Stimulated activated CD4-positive, alpha-beta T cell treated with anti-CD3 and anti-CD28 coated beads, Interleukin-1b, Interleukin-23, amount 100 ng/mL, for 48 hours (primary cell): ENCODE measurements around the gene TRIM10.

Experiments
- DNase-seq: peaks from one replicate; pipeline ENCODE4 v3.0.0-alpha.2; 2020

The TRIM10 gene, protein sequence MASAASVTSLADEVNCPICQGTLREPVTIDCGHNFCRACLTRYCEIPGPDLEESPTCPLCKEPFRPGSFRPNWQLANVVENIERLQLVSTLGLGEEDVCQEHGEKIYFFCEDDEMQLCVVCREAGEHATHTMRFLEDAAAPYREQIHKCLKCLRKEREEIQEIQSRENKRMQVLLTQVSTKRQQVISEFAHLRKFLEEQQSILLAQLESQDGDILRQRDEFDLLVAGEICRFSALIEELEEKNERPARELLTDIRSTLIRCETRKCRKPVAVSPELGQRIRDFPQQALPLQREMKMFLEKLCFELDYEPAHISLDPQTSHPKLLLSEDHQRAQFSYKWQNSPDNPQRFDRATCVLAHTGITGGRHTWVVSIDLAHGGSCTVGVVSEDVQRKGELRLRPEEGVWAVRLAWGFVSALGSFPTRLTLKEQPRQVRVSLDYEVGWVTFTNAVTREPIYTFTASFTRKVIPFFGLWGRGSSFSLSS

DNA sequence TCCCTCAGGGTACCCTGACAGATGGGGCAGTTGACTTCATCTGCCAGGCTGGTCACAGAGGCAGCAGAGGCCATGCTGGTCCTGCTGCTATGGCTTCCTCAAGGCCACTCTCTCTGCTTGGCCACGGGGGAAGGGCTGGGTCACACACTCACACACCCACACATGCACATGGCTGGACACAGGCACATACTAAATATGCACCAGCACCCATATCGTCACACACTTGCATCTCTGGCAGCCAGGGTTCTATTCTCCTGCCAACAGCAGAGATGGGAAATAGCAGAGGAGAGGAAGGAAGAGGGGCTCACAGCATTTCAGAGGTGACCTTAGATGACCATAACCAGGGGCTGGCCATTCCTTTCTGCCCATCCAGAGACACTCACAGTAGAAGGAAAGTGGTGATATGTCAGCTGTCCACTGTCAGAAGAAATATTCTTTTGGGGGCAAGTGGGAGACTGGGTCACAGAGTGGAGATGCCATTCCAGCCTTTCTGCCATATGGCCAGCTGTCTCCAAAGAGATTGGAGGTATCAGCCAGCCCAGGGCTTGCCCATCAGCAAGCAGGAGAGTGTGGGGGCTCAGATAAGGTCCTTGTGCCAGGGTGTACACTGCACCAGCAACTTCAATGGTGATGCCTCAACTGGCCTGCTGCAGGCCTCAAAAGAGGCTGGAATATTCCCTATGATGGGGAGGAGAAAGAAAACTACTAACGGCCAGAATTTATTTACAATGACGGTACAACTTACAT, at the start of gene TRIM10:
Gene TRIM10, minus strand, starts transcription at position 427 of the 747 bp plus-strand sequence. Its CDS starts 353 bp downstream, at position 74.
- no peak for DNase-seq

DNA sequence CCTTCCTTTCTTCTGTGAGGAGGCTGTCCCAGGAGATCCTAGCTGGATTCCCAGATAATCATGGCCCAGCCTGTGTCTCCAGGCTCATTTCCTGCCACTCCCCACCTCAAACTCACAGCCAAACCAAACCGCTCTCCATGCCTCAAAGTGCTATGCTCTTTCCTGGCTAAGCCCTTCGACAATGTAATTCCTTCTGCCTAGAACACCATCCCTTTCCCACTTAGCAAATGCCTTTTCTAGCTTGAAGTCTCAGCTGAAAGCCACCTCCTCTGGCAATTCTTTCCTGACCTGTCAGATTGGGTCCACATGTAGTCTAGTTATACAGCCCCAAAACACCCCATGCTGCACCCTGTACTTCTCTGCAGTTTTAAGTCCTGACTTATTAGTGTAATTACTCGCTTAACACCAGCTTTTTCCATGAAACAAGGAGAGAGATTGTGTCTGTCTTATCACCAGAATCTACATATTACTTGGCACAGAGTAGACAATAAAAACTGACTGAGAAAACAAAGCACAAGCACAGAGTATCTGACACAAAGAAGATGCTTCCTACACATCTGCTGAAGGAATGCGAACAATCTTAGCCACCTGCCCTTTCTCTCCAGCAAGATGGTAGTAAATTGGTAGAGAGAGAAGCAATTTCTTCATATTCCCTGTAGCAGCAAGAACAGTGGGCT, 46.7 kb upstream of the TRIM10 start:
- DNase-seq, result no peak

DNA sequence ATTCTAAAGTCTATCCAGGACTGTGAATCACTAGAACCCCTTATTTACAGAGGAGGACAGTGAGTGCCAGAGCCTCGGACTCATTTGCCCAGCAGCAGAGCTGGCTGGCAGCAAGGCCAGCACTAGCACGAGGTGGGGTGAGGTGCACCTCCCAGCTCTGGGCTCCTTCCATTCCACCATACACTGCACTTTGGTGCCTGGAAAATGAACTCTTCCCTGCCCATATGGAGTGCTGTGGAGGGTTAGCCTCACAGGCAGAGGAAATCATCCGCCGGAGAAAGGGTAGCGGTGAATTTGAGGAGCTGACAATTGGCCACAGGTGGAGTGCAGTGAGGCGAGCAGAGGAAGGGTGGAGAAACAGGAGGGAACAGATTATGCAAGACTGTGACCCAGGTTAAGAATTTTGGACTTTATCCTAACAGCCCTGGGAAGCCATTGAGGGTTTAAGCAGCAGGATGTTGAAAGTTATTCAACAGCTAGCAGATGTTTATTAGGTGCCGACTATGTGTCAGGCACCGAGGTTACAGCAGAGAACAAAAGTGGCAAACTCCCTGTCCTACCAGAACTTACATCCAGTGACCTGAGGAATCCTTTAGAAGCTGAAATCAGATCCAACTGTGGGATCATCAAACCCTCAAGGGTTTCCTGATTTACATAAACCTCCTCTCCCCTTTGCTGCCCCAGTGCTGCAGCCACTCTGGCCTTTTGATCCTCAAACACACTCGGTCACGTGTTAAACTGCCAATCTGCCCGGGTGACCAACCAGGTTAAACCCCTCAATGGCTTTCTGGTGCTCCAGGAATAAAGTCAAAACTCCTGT, 46.0 kb upstream of the TRIM10 start:
- DNase-seq, result no peak

DNA sequence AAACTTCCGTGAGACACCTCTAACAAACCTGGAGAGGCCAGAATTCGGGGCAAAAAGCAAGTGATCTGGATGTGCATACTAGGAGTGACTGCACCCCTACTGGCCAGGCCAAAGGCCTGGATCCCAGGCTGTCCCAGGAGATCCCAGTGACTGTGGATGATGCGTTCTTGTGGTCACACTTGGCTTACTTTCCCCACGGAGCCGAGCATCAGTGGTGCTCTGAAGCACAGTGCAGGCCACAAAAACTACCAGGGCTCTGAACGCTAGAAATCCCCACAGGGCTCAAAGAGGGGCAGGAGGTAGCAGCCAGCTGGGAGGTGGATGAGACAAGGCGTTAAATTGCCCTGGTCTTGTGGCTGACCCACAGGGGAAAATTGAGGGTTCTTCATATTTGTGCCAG, 45.1 kb upstream of the TRIM10 start:
- no peak for DNase-seq

DNA sequence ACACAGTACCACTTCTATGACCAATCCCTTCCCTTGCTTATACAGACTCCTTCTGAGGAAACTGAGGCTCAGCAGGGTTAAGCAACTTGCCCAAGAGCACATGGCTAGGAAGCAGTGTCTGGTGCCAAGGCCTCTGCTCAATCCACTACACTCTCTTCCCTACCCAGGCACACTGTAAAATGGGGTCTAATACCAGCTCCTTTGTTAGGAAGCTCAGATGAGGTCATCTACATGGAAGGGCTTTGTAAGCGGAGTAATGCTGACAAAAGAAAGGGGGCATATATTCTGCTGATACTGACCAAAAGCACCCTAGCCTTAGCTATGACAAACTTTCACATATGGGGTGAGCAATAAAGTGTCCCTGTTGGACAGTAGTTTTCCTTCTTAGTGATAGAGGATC, 43.1 kb upstream of the TRIM10 start:
- DNase-seq, result no peak

DNA sequence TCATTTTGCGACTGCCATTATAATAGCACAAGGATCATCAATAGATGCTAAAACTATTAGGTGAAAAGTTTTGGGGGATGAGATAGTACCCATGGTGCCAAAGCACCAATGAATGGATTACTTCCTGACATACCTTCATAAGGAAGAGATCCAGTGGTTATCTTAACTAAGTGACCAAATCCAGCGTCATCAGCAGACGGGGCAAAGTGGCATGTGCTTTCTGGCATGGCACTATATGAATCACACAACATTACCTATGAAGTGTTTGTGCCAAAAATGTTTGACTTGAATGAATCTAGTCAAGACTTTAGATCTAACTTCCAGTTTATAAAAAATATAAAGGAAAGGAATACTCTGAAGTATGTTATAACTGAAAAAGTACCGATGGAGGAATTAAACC, 41.4 kb upstream of the TRIM10 start:
- no peak for DNase-seq

DNA sequence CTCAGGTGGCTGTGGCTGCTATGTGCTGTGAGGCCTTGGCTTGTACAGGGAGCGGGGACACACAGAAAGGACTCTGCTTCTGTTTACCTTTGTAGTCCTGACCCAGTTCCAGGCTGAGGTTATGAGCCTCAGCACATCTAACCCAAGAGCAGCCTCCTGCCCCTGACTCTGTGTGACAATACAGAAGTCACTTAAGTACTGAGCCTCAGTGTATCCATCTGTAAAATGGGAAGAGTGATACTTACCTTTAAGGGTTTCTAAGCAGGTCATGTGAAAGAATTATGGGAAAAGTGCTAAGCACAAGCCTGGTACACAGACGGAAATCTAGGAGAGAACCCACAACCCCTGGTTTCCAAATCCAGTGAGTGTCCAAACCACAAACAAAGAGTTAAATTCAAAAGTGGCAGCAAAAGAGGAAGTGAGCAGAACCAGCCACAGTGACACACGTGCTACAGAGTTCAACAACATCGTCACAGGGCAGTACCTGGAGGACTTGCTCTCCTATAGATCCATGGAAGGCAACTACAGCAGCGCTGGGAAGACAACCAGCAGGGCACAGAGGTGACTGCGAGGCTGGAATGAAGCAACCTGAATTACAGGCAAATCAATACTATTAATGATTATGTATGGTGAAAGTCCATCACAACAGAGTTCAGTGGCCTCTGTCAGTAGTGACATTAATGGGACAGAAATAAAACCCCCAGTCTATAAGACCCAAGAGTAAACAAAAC, 39.7 kb upstream of the TRIM10 start:
- no peak for DNase-seq

DNA sequence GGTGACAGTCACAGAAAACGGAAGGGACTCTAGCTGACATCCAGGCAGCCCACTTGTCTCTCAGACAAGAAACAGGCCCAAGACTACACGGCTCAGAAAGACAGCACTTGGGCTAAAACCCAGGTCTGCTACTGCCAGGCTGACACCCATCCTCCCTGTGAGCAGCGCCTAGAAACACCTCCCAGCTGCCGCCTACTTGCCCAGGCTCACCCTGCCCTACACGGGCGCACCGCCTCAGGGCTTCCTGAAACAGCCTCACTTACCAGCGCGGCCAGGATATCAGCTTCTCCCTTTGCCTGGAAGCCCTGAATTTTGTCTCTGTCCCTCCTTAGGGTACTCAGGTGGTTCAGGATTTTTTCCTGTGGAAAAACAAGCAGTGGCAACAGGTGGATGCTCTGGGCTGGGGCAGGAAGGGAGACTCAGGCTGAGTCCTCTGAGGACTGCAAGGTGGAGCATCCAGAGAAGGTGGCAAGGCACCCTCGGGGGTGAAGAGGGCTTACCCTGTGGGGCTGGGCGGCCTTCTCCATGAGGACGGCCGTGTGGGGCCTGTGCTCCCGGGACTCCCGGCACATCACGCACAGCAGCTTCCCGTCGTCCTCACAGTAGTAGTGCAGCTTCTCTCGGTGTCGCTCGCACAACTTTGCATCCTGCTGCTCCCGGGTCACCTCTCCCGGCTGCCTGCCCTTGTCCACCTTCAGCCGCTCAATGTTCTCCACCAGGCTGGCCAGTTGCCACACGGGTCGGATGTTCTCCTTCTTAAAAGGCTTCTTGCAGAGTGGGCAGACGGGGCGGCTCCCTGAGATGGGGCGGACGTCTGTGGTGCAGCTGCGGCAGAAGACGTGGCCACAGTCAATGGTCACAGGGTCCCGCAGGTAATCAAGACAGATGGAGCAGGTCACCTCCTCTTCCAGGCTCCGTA, 37.4 kb upstream of the TRIM10 start:
- no peak for DNase-seq

DNA sequence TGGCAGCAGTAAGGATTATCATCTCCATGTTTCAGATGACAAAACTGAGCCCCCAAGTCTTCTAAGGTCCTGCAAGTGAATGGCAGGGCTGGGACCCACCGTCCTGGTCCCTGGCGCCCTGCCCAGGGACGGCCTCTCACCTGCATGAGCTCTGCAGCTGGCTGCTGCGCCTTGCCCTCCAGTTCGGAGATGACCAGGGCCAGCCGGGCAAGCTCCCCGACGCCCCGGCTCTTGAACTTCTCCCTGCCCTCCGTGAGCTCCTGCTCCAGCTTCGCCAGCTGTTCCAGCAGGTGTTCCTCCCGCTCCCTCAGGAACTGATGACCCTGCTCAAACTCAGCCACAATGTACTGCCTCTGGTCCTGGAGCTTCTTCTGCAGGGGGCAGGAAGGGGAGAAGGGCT, 35.4 kb upstream of the TRIM10 start:
- DNase-seq, result no peak

DNA sequence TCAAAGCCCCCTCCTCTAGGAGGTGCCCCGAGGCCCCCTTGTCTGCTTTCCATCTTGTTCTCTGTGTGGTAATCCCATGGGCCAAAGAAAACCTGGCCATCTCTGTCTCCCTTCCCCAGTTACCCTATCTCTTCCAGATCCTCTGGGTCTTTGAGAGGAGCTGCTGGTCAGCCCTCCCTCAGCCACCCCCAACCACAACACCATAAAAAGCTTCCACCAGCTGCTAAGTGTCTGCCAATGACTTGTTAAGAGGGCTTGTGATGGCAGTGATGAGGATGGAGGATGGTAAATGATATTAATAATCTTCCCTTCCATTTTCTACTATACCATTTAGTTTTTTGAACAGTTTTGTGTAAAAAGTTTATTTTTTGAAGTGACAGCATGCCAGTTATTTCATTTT, 34.9 kb upstream of the TRIM10 start:
- DNase-seq, result no peak

DNA sequence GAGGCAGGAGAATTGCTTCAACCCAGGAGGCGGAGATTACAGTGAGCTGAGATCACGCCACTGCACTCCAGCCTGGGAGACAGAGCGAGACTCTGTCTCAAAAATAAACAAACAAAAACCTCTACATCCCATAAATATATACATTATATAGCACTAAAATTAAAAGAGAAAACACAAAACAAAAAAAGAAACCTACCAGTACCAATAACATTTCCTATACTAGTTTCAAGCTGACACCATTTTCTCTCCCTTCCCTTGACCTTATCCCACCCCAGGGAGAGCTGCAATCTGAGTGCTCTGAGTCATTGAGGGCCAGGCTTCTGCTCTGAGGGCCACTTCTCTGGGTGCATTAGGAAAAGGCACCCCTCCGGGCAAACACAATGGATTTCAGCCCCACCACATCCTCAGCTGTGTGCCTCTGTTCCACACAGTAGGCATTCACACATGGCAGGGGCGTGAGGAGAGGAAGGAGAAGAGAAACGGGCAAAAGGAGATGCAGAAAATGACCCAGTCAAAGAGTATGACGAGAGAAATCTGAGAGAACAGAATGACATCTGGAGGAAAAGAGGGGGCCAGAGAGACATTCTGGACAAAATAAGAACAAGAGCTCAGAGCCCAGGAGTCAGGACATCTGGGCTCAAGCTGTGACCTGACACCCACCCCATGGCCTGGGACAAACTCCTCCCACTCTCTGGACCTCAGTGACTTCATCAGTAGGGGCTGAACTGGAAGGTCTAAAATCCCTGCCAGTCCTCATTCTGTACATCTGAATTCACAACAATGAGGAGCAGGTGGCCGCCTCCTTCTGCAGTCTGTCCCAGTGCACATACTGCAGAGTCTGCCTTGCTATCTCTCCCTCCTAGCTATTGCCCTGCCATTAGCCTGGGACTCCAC, 34.0 kb upstream of the TRIM10 start:
- DNase-seq, result no peak

DNA sequence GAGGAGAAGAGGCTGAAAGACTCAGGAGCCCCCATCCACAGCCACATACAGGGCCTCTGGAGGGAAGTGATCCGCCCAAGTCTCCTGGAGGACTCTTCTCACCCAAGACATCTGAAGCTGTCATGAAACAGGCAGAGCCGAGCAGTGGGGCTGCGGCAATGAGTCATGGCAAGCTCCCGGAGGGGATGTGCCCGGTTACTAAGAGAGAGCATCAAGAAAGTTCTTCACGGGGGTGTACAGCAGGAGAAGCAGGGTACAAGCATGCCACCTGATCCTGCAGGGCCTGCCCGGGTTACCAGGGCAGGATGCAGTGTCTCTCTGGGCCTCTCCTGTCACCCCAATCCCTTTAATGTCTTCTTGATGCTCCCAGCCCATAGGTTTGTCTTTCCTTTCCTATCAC, 31.1 kb upstream of the TRIM10 start:
- no peak for DNase-seq

DNA sequence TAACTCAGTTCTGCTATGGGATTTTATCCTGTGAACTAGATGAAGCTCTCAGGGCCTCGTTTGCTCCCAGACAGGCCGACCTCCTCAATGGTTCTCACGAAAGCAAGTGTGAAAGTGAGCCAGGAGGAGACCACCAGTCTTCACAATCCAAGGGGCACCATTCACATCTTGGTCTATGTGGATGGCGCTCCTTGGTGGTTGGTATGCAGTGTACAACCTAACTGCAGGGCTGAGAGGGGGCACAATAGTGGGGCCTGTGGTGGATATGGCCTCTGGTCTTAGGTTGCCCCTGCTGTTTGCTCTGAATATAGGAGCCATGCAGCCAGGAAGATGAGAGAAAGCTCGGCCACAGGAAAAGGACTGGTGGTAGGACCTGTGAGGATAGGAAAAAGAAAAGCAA, 27.5 kb upstream of the TRIM10 start:
- DNase-seq, result no peak

DNA sequence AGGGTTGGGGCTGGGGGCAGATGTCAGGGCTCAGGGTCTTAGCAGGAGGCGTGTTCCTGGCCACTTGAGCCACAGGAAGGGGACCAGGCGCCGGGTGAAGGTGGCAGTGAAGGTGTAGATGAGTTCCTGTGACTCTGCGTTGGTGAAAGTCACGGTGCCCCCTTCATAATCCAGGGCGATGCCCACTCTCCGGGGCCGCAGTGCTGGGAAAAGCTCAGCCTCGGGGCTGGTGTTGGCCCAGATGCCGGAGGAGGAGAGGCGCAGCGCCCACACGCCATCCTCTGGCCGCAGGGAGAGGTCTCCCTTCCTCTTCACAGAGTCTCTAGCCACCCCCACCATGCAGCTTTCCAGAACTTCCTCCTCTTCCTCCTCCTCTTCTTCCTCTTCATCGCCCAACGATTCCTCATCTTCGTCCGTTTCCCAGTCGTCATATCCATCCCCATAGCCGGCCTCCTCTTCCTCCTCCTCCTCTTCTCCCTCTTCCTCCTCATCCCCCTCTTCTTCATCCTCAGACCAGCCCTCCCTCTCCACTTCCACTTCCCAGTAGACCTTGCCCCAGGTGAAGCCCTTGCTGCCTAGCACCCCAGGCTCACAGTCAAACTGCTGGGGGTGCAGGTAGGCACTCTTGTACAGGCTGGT, 25.0 kb upstream of the TRIM10 start:
- DNase-seq, result no peak

DNA sequence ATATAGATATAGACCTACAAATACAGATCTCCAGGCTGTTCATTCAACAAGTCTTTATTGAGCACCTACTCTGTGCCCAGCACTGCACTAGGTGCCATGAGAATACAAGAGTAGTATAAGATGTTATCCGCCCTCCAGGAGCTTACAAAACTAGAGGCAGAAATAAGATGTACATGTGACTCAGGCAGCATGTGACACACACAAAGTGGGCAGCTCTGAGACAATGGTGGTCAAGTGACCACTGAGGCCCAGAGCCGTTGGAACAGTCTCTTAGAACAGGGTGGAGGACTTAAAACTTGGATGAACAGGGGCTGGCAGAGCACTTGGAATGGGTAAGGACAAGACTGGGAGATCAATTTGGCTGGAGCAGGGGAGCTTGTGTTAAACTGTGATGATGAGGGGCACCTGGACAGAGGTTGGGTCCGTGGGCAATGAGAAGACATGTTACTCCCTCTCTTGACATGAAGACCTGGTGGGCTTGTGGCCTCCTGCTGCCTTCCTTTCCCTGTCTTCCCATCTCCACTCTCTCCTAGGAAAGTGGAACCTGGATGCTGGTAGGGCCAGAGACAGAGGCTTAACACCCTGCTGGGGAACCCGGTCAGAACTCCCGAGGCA, 23.5 kb upstream of the TRIM10 start:
- no peak for DNase-seq

DNA sequence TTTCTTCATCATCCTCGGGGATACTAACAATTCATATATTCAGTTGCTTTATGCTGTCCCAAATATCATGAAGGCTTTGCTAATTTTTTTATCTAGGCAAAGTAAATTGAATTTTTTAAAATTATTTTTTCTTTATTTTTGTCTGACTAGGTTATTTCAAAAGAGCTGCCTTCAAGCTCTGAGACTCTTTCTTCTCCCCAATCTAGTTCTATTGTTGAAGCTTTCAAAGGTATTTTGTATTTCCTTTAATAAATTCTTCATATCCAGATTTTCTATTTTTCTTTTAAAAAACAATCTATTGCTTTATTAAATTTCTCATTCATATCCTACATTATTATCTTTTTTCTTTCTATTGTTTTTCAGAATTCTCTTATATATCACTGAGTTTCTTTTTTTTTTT, 19.1 kb upstream of the TRIM10 start:
- DNase-seq, result no peak

DNA sequence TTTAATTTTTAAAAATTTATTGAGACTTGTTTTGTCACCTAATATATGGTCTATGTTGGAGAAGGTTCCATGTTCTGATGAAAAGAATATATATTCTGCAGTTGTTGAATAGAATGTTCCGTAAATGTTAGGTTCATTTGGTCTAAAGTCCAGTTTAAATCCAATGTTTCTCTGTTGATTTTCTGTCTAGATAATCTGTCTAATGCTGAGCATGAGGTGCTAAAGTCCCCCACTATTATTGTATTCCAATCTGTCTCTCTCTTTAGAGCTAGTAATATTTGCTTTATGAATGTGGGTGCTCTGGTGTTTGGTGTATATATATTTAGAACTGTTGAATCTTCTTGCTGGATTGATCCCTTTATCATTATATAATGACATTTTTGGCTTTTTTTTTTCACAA, 17.8 kb upstream of the TRIM10 start:
- DNase-seq, result no peak

DNA sequence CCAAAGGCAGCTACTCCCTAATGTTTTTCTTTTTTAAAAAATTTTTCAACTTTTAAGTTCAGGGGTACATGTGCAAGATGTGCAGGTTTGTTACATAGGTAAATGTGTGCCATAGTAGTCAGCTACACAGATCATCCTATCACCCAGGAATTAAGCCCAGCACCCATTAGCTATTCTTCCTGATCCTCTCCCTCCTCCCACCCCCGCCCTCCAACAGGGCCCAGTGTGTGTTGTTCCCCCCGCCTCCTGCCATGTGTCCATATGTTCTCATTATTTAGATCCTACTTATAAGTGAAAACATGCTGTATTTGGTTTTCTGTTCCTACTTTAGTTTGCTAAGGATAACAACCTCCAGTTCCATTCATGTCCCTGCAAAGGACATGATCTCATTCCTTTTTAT, 14.8 kb upstream of the TRIM10 start:
- no peak for DNase-seq

DNA sequence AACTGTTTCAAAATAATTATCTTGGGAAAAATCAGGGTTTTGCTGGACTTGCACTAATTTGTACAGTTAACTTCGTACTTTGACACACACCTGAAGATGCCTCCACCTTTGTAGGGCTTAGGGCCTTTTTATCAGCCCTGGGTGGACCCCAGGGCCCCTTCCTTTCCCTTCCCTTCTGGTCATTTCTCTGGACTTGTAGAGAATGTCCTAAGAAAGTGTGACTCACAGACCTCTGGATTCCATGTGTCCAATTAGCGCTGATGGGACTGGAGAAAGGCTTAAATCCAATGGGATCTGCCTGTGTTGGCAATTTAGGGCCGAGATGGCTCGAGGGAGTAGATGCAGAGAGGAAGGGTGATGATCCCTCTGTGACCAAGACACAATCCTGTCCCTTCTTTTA, 11.7 kb upstream of the TRIM10 start:
- no peak for DNase-seq
